MG63 (cell line): ENCODE measurements around the gene CAMKMT. TPM values are rescaled to one million over a fixed set of nuclear protein-coding genes. Genes with fewer than 3 reads are reported as not detected.

ENCODE experiments used
- DNase-seq: peaks from one replicate; pipeline ENCODE4 v3.0.0-alpha.2; 2020
- H3K27me3 ChIP-seq: fragments of 250-450 bp; sonication (Bioruptor Pico); 2 replicates; pipeline ENCODE4 v1.5.1; 2020; ENCODE audit warnings: mild to moderate bottlenecking, moderate library complexity
- H3K36me3 ChIP-seq: fragments of 250-450 bp; sonication (Bioruptor Pico); 2 replicates; pipeline ENCODE4 v1.5.1; 2020; ENCODE audit warnings: mild to moderate bottlenecking, moderate library complexity
- H3K4me3 ChIP-seq: fragments of 250-450 bp; sonication (Bioruptor Pico); 2 replicates; pipeline ENCODE4 v1.5.1; 2020; ENCODE audit warnings: mild to moderate bottlenecking, moderate library complexity
- H3K9me3 ChIP-seq: fragments of 250-450 bp; sonication (Bioruptor Pico); 2 replicates; pipeline ENCODE4 v1.5.1; 2020; ENCODE audit warnings: mild to moderate bottlenecking, moderate library complexity
- total RNA-seq: library from RNA; depleted of rRNA; stranded (reverse); fragments of >200 nt; shearing (Covaris generic); gene quantifications from 2 replicates; pipeline ENCODE4 v1.2.3, GENCODE V29; 2014; ENCODE audit warnings: low replicate concordance

CAMKMT gene
- total RNA-seq, 1 experiment from 2014 or later: 1.3 TPM

DNA sequence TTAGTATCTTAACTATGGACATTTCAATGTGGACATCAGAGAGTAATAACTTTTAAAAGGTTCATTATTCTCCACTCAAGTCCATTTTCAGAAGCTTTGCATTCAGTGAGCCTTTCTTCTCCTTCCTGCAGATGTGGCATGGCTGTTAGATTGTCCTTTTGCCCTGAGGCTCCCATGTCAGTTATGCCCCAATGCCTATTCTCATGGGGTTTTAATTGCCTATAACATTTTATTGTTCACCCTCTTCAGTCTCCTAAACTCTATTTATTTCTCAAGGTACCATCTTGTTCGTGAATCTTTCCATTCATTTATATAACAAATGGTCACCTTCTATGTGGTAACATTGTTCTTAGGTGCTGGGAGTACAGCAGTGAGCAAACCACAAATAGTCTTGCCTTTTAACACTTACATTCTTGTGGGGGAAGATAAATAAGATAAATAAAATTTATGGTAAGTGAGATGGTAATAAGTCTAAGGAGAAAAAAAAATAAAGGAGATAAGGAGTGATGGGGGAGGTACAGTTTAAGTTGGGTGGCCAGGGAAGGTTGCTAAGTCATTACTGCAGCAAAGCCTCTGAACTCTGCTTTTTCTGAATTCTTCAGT, 301.8 kb downstream of the CAMKMT start:
- no peak overlapping the region for H3K4me3 ChIP-seq
- no peak for DNase-seq
- no peaks in the 10 kb centered on the region for H3K27me3 ChIP-seq
- H3K9me3 ChIP-seq: no peaks in the 10 kb centered on the region
- H3K36me3 ChIP-seq: no peaks in the 10 kb centered on the region

DNA sequence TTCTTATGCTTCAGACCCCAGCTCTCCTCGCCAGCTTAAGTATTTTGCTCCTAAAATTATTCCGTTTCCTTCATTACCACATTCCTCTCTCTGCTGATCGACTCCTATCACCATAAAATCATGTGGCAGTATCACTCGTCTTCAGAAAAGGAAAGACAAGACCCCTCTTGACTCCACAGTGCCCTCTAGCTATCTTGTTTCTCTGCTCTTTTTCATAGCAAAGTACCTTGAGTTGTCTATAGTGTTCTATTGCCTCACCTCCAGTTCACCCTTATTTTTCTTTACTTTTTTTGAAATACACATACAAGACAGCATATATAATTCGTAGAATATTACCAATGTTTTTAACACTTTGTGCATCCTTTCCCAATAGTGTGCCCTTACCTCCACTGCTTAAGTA, 306.6 kb downstream of the CAMKMT start:
- no peak for DNase-seq
- Histone ChIP-seq H3K4me3 (no peak overlapping the region), H3K27me3 (no peaks in the 10 kb centered on the region), H3K9me3 (no peaks in the 10 kb centered on the region), H3K36me3 (no peaks in the 10 kb centered on the region)

DNA sequence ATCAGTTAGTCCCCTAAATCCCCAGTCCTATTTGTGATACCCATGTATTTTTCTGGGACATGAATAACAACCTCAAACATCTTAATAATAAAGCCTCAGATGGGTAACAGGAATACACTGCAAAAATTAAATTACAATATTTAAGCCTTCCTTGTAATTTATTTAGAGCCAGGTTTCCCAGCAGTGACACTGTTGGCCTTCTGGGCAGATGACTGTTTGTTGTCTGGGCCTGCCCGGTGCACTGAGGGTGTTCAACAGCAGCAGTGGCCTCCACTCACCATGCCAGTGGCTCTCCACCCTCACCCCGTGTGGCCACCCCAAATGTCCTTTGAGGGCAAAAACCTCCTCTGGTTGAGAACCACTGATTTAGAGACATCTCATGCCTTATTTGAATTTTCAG, 309.5 kb downstream of the CAMKMT start:
- no peaks in the 10 kb centered on the region for H3K36me3 ChIP-seq
- H3K27me3 ChIP-seq: no peaks in the 10 kb centered on the region
- H3K9me3 ChIP-seq: no peaks in the 10 kb centered on the region
- H3K4me3 ChIP-seq: no peak overlapping the region
- DNase-seq: no peak

DNA sequence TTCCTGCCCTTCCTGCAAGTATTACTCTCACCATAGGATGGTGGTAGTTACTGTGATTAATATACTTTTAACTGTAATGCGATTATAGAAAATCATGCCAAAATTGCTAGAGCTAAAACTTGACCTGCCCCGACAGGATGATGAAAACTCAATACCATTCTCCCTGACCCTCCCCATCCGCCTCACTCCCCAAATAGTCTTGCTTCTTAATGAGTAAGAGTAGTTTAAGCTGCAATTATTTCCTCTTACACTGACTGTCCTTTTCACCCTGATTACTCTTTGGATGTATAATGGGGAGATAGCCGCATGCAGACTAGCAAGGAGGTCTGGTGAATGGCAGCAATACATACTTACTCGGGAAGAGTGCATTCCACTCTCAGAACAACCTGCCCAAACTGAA, 310.2 kb downstream of the CAMKMT start:
- no peaks in the 10 kb centered on the region for H3K36me3 ChIP-seq
- H3K27me3 ChIP-seq: no peaks in the 10 kb centered on the region
- no peaks in the 10 kb centered on the region for H3K9me3 ChIP-seq
- no peak for DNase-seq
- no peak overlapping the region for H3K4me3 ChIP-seq

DNA sequence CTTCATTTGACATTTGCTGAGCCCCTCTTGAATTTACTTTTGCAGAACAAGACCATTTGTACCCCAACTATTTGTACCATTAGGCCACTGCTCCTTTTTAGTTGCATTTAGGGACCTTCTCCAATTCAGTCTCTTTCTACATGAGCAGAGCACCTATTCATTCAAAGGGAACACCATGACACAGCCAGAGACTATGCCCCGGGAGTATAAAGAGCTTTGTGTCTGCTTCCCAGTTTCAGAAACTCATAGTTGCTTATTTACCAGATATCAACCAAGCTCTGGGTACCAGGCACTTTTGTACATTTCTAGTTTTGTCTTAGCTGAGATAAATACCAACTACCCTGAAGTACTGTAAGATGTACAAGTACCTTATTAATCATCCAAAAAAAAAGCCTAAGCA, 310.7 kb downstream of the CAMKMT start:
- no peaks in the 10 kb centered on the region for H3K9me3 ChIP-seq
- no peak overlapping the region for H3K4me3 ChIP-seq
- DNase-seq: no peak
- H3K27me3 ChIP-seq: no peaks in the 10 kb centered on the region
- H3K36me3 ChIP-seq: no peaks in the 10 kb centered on the region

DNA sequence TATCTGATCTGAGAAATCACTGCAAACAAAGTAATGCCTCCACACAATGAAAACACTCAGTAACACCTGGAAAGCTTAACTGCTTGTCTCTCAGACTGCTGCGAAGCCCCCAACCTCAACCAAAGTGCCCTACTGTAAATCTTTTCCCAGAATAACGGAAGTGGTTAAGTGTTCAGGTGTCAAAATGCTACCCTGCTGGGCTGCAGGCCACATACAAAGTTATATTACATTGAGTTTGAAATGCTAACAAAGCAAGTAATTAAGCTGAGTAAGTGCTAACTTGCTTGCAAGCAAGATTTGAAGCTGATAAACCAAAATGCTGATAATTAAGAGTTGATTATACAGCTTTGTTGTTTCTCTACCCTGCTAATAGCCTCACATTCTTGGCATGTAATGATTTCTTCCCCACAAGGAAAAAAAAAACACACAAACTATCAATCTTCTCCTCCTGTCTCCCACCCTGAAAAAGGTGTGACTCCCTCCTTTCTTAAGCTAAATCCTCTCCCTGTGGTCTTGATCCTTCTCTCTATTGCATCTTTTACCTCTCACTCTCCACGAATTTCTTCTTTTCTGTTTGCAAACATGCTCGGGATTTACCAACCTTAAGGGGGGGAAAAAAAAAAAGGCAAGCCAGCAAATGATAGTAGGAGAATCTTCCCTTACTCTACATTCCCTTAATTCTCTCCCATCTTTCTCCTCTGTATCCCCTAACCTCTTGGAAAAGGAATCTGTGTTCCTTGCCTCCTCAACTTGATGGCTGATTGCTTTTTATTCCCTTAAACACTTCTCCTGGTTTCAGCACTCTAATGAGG, 312.9 kb downstream of the CAMKMT start:
- Histone ChIP-seq H3K36me3 (no peaks in the 10 kb centered on the region), H3K27me3 (no peaks in the 10 kb centered on the region), H3K4me3 (no peak overlapping the region), H3K9me3 (no peaks in the 10 kb centered on the region)
- DNase-seq: no peak

DNA sequence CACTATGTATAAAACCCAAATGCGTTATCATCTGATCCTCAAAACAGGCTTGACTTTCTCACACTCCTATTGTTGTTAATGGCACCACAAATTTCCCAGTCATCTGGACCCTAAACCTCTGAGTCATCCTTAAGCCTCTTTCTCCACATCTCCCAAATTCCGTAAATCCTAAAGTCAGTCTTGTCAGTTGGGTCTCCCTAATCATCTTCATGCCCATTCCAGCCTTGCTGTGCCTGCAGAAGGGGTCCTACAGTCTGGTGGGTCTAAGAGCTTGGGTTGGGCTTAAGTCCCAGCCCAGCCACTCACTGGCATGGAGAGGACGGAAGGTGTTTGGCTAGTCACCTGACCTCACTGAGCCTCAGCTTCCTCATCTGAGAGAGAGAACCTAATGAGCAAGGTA, 314.6 kb downstream of the CAMKMT start:
- H3K9me3 ChIP-seq: no peaks in the 10 kb centered on the region
- no peaks in the 10 kb centered on the region for H3K36me3 ChIP-seq
- H3K4me3 ChIP-seq: no peak overlapping the region
- DNase-seq: no peak
- no peaks in the 10 kb centered on the region for H3K27me3 ChIP-seq

DNA sequence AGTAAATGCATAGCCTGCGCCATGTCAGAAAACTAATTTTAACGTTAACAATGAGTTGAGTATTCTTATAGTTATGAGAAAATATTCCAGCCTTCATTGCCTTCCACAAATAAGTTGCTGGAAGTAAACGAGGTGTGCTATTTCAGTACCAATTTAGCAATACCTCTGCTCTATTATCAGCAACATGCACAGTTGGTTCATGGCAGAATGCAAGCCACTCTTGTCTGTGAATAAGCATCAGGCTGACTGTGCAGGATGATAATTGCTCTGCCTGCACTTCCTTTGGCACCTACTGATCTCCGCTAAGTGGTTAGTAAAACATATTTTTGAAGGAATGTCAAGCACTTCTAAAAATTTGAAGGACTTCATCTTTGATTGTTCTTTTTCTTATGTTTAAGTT, 317.8 kb downstream of the CAMKMT start:
- no peaks in the 10 kb centered on the region for H3K9me3 ChIP-seq
- no peak for DNase-seq
- no peak overlapping the region for H3K4me3 ChIP-seq

DNA sequence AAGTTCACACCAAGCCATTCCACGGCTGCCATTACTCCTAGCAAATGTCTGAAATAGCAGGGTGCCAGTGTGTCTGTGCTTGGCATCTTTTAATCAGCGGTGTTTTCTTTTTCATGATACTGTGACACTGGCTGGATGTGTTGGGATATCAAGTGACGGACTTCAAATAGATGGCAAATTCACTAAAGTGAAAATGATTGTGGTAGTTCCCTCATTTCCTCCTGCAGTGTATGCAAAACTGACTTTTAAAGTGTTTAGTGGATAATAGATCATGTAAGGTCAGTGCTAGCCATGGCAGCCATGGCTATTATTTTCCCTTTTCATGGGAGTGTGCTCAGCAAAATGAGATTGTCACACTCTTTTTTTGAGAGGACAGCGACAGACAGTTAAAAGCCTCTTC, 318.2 kb downstream of the CAMKMT start:
- Histone ChIP-seq H3K36me3 (no peaks in the 10 kb centered on the region), H3K27me3 (no peaks in the 10 kb centered on the region), H3K4me3 (no peak overlapping the region), H3K9me3 (no peaks in the 10 kb centered on the region)
- DNase-seq: no peak

More for the DNA sequence above, 317.8 kb downstream of the CAMKMT start:
- H3K27me3 ChIP-seq: no peaks in the 10 kb centered on the region
- H3K36me3 ChIP-seq: no peaks in the 10 kb centered on the region

DNA sequence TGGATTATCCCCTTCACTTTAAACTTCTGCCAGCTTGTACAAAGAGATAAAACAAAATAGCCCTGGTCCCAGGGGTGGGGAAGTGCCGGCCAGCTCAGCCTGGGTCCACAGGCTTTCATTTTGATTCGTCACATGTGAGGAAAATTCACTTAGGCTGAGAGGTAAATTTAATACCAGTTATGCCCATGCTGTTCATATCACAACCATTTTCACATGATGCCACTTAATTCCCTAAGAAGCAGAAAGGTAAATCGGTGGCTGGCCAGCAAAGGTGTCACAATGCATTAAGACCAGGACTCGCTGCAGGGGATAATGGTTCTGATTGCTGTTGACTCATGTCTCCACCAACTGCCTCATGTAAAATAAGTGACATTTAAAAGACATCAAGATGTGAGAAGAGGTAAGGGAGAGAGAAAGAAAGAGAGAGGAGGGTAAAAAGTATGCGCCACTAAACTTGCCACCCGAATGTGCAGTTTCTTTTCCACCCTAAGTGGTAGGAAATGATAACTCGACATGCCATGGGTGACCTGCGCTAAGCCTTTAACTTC, 318.8 kb downstream of the CAMKMT start:
- DNase-seq: no peak
- Histone ChIP-seq H3K9me3 (no peaks in the 10 kb centered on the region), H3K36me3 (no peaks in the 10 kb centered on the region), H3K4me3 (no peak overlapping the region), H3K27me3 (no peaks in the 10 kb centered on the region)

DNA sequence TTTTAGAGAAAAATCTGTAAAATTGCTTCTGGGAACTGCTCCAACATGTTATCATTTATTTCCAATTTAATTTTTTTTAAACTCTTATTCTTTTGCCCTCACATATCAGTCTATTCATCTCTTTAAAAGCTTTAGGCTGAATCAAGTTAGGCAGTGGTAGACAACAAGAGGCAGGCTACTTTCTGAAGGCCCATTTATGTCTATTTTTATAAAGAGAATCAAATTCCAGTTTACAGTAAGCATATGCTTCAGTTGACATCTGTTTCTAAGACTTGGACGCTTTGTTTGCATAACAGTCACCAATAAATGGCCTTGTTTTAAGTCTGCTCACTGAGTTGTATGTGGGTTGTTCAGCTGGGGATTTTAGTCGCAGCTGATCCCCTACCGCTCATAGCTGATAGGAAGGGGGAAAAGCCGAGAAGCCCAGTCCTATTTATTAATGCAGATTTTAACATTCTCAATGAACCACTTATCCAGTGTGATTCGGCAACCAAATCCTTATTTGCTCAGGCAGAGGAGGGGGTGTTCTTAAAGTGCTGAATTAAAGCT, 319.3 kb downstream of the CAMKMT start:
- no peak overlapping the region for H3K4me3 ChIP-seq
- no peak for DNase-seq
- H3K9me3 ChIP-seq: no peaks in the 10 kb centered on the region
- H3K27me3 ChIP-seq: no peaks in the 10 kb centered on the region
- H3K36me3 ChIP-seq: no peaks in the 10 kb centered on the region

DNA sequence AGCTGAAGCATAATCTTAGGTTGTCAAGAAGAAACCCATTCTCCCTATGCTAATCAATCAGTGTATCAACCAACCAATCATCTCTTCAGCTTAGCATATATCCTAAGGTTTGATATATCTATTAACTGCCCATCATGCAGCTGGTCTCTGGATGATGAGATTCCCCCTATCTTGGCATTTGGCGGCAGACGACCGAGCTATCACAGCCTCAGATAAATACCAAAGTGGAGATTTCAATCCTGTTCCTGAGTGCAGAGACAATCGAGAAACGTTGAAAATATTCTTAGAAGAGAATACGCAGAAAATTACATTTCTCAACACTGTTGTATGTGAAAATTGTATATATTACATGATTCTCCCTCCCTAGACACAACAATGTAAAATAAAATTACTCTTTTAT, 320.7 kb downstream of the CAMKMT start:
- no peaks in the 10 kb centered on the region for H3K36me3 ChIP-seq
- no peak for DNase-seq
- H3K9me3 ChIP-seq: no peaks in the 10 kb centered on the region
- no peaks in the 10 kb centered on the region for H3K27me3 ChIP-seq
- H3K4me3 ChIP-seq: no peak overlapping the region

DNA sequence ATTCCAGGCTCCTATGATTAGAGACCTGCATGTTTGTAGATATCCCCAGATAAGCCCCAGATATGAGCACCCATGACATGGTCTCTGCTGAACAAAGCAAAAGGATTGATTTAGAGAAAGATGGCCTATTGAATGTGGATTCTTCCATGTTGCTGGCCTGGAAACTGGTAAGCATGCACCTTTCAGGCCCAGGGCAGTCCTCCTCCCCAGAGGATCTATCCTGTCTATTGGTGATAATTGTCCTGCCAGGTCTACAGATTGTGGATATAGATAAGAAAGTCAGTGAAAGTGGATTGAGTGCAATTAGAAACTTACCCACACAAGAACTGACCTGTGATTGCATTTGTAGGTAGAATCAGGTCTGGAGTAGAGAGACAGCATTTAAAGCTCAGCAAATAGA, 322.8 kb downstream of the CAMKMT start:
- no peaks in the 10 kb centered on the region for H3K27me3 ChIP-seq
- no peak overlapping the region for H3K4me3 ChIP-seq
- no peak for DNase-seq
- H3K36me3 ChIP-seq: no peaks in the 10 kb centered on the region
- H3K9me3 ChIP-seq: no peaks in the 10 kb centered on the region

DNA sequence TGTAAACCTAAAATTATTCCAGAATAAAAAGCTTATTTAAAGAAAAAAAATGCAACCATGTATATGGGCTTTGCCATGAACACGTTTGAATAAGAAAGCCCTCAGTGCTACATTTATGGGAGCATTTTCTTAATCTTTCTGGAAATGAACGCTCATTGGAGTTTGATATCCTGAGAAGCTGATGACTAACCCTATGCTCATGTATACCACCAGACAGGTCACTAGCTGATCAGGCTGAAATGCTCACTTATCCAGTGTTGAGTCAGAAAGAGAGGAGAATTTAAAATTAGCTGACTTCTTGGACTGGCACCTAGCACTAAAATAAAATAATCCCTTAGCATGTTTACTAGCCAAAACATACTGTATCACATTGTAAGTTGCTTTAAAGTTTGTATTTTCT, 324.8 kb downstream of the CAMKMT start:
- Histone ChIP-seq H3K4me3 (no peak overlapping the region), H3K36me3 (no peaks in the 10 kb centered on the region), H3K9me3 (no peaks in the 10 kb centered on the region), H3K27me3 (no peaks in the 10 kb centered on the region)
- peak; percentile 13 for DNase-seq

DNA sequence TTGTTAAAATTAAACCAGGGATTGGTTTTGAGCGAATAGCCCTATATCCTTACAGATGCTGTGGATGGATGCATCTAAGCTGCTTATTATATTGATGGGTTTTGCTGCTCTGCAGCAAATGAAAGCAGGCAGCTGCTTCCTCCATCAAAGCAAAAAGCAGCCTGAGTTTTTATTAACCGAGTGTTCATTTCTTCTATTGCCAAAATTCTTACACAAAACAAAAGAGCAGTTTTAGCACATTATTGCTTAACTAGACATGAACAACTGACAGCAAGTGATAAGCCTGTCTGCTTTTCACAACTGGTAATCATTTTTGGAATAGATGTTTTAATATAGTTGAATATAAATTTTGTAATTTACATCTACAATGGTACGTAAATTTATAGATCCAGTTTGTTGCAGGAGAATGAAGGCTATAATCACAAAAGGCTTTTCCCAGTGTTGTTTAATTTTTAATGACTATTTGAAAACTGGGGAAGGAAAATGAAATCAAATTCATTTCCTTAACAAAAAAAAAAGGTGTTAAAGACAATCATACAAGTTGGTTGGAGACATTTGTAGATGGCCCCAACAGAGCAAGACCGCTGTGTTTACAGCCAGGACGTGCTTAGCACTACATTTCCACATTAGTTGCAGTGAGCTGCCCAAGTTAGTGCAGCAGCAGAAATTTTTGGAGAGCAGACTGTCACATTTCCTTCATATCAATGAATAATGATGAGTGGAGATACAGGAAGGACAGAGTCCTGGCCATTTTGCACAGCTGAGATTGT, 326.1 kb downstream of the CAMKMT start:
- no peak for DNase-seq
- no peaks in the 10 kb centered on the region for H3K27me3 ChIP-seq
- H3K36me3 ChIP-seq: no peaks in the 10 kb centered on the region
- no peak overlapping the region for H3K4me3 ChIP-seq
- no peaks in the 10 kb centered on the region for H3K9me3 ChIP-seq

DNA sequence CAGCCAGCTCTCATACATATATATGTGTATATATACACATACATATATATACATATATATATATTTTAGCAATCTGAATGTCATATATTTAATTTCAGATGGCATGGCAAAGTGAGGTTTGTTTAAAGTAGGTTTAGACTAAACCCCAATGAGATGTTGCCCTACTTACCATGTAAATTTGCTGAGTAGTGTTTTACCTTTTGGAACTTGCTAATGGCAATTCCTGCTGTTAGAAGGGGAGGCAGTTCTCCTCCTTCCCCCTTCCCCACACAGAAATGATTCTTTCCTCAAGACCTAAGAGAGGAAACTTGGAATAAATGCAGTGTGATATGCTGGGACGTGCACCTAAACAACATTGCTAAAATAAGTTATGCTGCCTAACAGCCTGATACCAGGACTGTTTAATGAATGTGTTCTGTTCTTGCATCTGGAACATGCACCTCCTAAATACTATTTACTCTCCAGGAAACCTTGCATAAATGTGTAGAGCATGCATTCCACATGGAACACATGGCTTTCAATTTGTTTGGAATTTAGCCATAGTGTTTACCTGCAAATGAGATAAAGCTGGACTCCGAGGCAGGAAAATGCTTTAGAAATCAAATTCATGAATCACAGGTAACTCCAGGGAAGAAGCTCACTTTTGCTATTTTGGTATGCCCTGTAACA, 326.8 kb downstream of the CAMKMT start:
- Histone ChIP-seq H3K36me3 (no peaks in the 10 kb centered on the region), H3K4me3 (no peak overlapping the region), H3K27me3 (no peaks in the 10 kb centered on the region), H3K9me3 (no peaks in the 10 kb centered on the region)
- DNase-seq: no peak

DNA sequence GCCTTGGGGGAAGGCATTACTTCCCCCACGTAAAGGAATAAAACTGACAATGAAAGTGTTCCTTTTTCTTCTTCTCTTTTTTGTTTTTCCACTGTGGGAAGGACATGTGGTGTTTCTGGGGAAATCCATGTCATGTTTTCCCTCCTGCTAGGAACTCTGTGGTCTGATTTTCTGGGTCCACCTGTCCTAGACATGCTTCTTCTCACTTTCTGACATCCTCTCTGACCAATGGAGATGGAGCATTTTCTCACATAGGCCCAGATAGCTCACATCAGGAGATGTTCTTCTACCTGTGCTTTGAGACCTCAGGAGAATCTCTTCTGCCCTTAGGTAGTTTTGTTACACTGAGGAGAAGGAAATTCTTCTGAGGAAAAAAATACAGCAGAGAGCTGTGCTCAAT, 327.8 kb downstream of the CAMKMT start:
- no peak for DNase-seq
- no peaks in the 10 kb centered on the region for H3K9me3 ChIP-seq
- H3K4me3 ChIP-seq: no peak overlapping the region
- H3K27me3 ChIP-seq: no peaks in the 10 kb centered on the region
- H3K36me3 ChIP-seq: no peaks in the 10 kb centered on the region
